NB4 (cell line): ENCODE results near the gene RAB11FIP3.
"Not testable (repeated sequence)": the region's sequence is repeated elsewhere in the genome, so short reads cannot be mapped to it uniquely, and the experiment has no call there.

Experiments used
- DNase-seq: peaks from one replicate; pipeline ENCODE4 v3.0.0; 2010; ENCODE audit warnings: low read depth
- H3K4me3 ChIP-seq: one replicate; pipeline ENCODE4 v1.5.1; 2011; ENCODE audit warnings: mild to moderate bottlenecking, low read depth, low read length, moderate library complexity
- CTCF ChIP-seq: IDR thresholded peaks from one replicate; pipeline ENCODE4 v1.5.1; 2012; ENCODE audit warnings: low read depth, low read length
- MAX ChIP-seq: IDR thresholded peaks from 2 replicates; pipeline ENCODE4 v1.6.1; 2011; ENCODE audit warnings: low read depth, low read length
- MYC ChIP-seq: IDR thresholded peaks from 2 replicates; pipeline ENCODE4 v1.6.1; 2011; ENCODE audit warnings: low read depth, low read length
- POLR2A ChIP-seq: IDR thresholded peaks from 2 replicates; pipeline ENCODE4 v1.6.1; 2011; ENCODE audit warnings: mild to moderate bottlenecking; ENCODE audit not compliant: insufficient read length; ENCODE audit errors: extremely low read depth

RAB11FIP3 gene

GRCh38 chr16:381789-382717 is 43.4 kb upstream of the RAB11FIP3 start, which contains the start of gene PGAP6:
Gene PGAP6 (minus strand): TSS chr16:381978. CDS start chr16:381821, 157 bp downstream.
- H3K4me3 ChIP-seq = peak within 1 kb of the TSS; percentile 49
- peak; percentile 58 for DNase-seq
- TF ChIP-seq POLR2A (peak; percentile 16), MAX (no peak)

- no peak for DNase-seq
- no peak overlapping the region for H3K4me3 ChIP-seq
- TF ChIP-seq MYC (no peak), CTCF (no peak), MAX (no peak), POLR2A (no peak)
Observed at GRCh38 chr16:383326-384051, 42.0 kb upstream of the RAB11FIP3 start.

- DNase-seq = no peak
- TF ChIP-seq CTCF (no peak), POLR2A (no peak), MAX (no peak), MYC (no peak)
- H3K4me3 ChIP-seq = no peak overlapping the region
Observed at GRCh38 chr16:386641-387156, 38.8 kb upstream of the RAB11FIP3 start.

GRCh38 chr16:387761-388666 is 37.4 kb upstream of the RAB11FIP3 start:
- DNase-seq, H3K4me3 ChIP-seq: not testable (repeated sequence)

GRCh38 chr16:389352-389751 is 36.1 kb upstream of the RAB11FIP3 start:
- TF ChIP-seq CTCF (no peak), MAX (no peak), MYC (no peak), POLR2A (no peak)

GRCh38 chr16:391885-392335 is 33.5 kb upstream of the RAB11FIP3 start:
- no peak overlapping the region for H3K4me3 ChIP-seq
- peak; percentile 76 for DNase-seq
- peak; percentile 86 for TF ChIP-seq CTCF
- no peak for TF ChIP-seq MYC
- no peak for TF ChIP-seq POLR2A
- no peak for TF ChIP-seq MAX

More at GRCh38 chr16:389352-389751, 36.1 kb upstream of the RAB11FIP3 start:
- no peak overlapping the region for H3K4me3 ChIP-seq
- no peak for DNase-seq
